HepG2 (cell line): ENCODE data around the gene MFSD11. TPM values are rescaled to one million over a fixed set of nuclear protein-coding genes. Genes with fewer than 3 reads are reported as not detected.
A peak's percentile ranks its signal among the peaks of the same experiment; 100 is the strongest.

Experiments used
- BCL3 ChIP-seq: sonication (generic); formaldehyde crosslinking; IDR thresholded peaks from 2 replicates; pipeline ENCODE4 v1.5.1; 2020; ENCODE audit warnings: mild to moderate bottlenecking, missing genetic modification reagents, moderate library complexity
- CEBPB ChIP-seq: IDR thresholded peaks from 2 replicates; pipeline ENCODE4 v1.6.1; 2011; ENCODE audit warnings: low read depth, low read length, improper control_type of control experiment, borderline replicate concordance
- EED ChIP-seq: sonication (generic); formaldehyde crosslinking; IDR thresholded peaks from 2 replicates; pipeline ENCODE4 v1.5.0; 2020; ENCODE audit warnings: mild to moderate bottlenecking, missing genetic modification reagents
- FIP1L1 ChIP-seq: fragments of 200-400 bp; formaldehyde crosslinking; IDR thresholded peaks from 2 replicates; pipeline ENCODE4 v1.6.1; 2018; ENCODE audit warnings: low read depth, mild to moderate bottlenecking, low read length, moderate library complexity, borderline replicate concordance; ENCODE audit not compliant: insufficient read depth
- MLXIP ChIP-seq: sonication (generic); formaldehyde crosslinking; IDR thresholded peaks from 2 replicates; pipeline ENCODE4 v1.9.0; 2021; ENCODE audit warnings: missing genetic modification reagents, borderline replicate concordance
- NFKB2 ChIP-seq: sonication (generic); formaldehyde crosslinking; IDR thresholded peaks from 2 replicates; pipeline ENCODE4 v1.4.0; 2020; ENCODE audit warnings: missing genetic modification reagents, borderline replicate concordance
- PHF5A ChIP-seq: IDR thresholded peaks from one replicate; pipeline ENCODE4 v1.6.1; 2018; ENCODE audit warnings: low read depth, missing genetic modification reagents; ENCODE audit not compliant: unreplicated experiment
- RNF219 ChIP-seq: sonication (generic); formaldehyde crosslinking; IDR thresholded peaks from 2 replicates; pipeline ENCODE4 v1.5.0; 2020; ENCODE audit warnings: mild to moderate bottlenecking, missing genetic modification reagents
- SOX13 ChIP-seq, 3 experiments: fragments of 450-650 bp in 1 of 3; sonication (generic) in 1 of 3; formaldehyde crosslinking in 1 of 3; IDR thresholded peaks in 2 of 3; conservative IDR thresholded peaks in 1 of 3; 2 replicates each; pipeline versions ENCODE4 v1.5.0 to v1.6.1; 2016 to 2020; ENCODE audit warnings: antibody characterized with exemption in 1 of 3, mild to moderate bottlenecking in 1 of 3, missing compliant biosample characterization in 1 of 3, missing genetic modification reagents in 1 of 3, moderate library complexity in 1 of 3
- TBX3 ChIP-seq: fragments of 450-650 bp; IDR thresholded peaks from 2 replicates; pipeline ENCODE4 v1.6.1; 2017; ENCODE audit warnings: antibody characterized with exemption, mild to moderate bottlenecking, inconsistent platforms, borderline replicate concordance
- TEAD2 ChIP-seq: sonication (generic); formaldehyde crosslinking; IDR thresholded peaks from 2 replicates; pipeline ENCODE4 v1.9.0; 2021; ENCODE audit warnings: missing genetic modification reagents
- WIZ ChIP-seq: sonication (generic); formaldehyde crosslinking; IDR thresholded peaks from 2 replicates; pipeline ENCODE4 v1.5.1; 2020; ENCODE audit warnings: mild to moderate bottlenecking, missing genetic modification reagents
- XBP1 ChIP-seq: sonication (generic); formaldehyde crosslinking; IDR thresholded peaks from 2 replicates; pipeline ENCODE4 v1.5.0; 2020; ENCODE audit warnings: missing genetic modification reagents
- ZBTB37 ChIP-seq: sonication (generic); formaldehyde crosslinking; IDR thresholded peaks from 2 replicates; pipeline ENCODE4 v1.4.0; 2020; ENCODE audit warnings: mild to moderate bottlenecking, missing genetic modification reagents
- ZFX ChIP-seq: sonication (generic); formaldehyde crosslinking; IDR thresholded peaks from 2 replicates; pipeline ENCODE4 v1.4.0; 2020; ENCODE audit warnings: mild to moderate bottlenecking, low read depth, missing genetic modification reagents, moderate library complexity
- ZNF205 ChIP-seq: IDR thresholded peaks from 2 replicates; pipeline ENCODE4 v1.6.1; 2018; ENCODE audit warnings: missing biosample characterization, missing genetic modification reagents
- ZNF260 ChIP-seq: sonication (generic); formaldehyde crosslinking; IDR thresholded peaks from 2 replicates; pipeline ENCODE4 v1.4.0; 2020; ENCODE audit warnings: missing genetic modification reagents, low read depth, mild to moderate bottlenecking, borderline replicate concordance
- ZNF484 ChIP-seq: sonication (generic); formaldehyde crosslinking; IDR thresholded peaks from 2 replicates; pipeline ENCODE4 v1.5.1; 2020; ENCODE audit warnings: mild to moderate bottlenecking, low read depth, missing genetic modification reagents, borderline replicate concordance
- ZNF567 ChIP-seq: sonication (generic); formaldehyde crosslinking; IDR thresholded peaks from 2 replicates; pipeline ENCODE4 v1.8.1; 2023; ENCODE audit warnings: mild to moderate bottlenecking, missing genetic modification reagents, borderline replicate concordance
- ZNF7 ChIP-seq: IDR thresholded peaks from 2 replicates; pipeline ENCODE4 v1.6.1; 2016; ENCODE audit warnings: missing biosample characterization, missing genetic modification reagents
- polyA plus RNA-seq, 8 experiments: library from polyadenylated mRNA; depleted of rRNA in 3 of 8; stranded (reverse) in 7 of 8; unstranded in 1 of 8; fragments of >200 nt; fragmentation: Illumina TruSeq in 4 of 8; extraction: Trizol in 4 of 8; gene quantifications; 2 replicates each; pipeline versions ENCODE4 v1.2.1 to v1.2.3, GENCODE V29; 2011 to 2016; ENCODE audit warnings: low read depth in 4 of 8, missing spikeins in 1 of 8, mixed read lengths in 1 of 8; ENCODE audit not compliant: insufficient read depth in 1 of 8
- total RNA-seq, 5 experiments: library from RNA; depleted of rRNA; stranded (reverse); fragments of >200 nt; fragmentation: Illumina TruSeq; extraction: Trizol; gene quantifications; 2 replicates each; pipeline ENCODE4 v1.2.3, GENCODE V29; 2016; ENCODE audit warnings: low read depth in 1 of 5

The MFSD11 gene
- total and polyA plus RNA-seq, 2 of the 13 experiments (the other 11 are each of a cell fraction or from before 2014, with no cell fraction given): 26.1 to 36.3 TPM

GRCh38 chr17:76700617-76701470 lies 37.1 kb upstream of the MFSD11 start (continued):
- TF ChIP-seq PHF5A (CRISPR knock-in tag): peak; percentile 71
- TF ChIP-seq MLXIP (CRISPR knock-in tag): no peak
- TF ChIP-seq ZNF567 (CRISPR knock-in tag): peak; percentile 21; the same call in 1 of the 2 replicates
- no peak for TF ChIP-seq XBP1 (CRISPR knock-in tag)
- TF ChIP-seq ZNF484 (CRISPR knock-in tag): no peak
- peak; percentile 28; the same call in 1 of the 2 replicates for TF ChIP-seq CEBPB
- no peak for TF ChIP-seq ZNF260 (CRISPR knock-in tag)
- TF ChIP-seq TEAD2 (CRISPR knock-in tag): no peak
- TF ChIP-seq FIP1L1: no peak
- TF ChIP-seq SOX13 (IDR thresholded peaks at IDR 0.05): no peak
- peak in 1 of 2 experiments; percentile 61; a peak in 1 of 4 replicates for TF ChIP-seq SOX13 (CRISPR knock-in tag; conservative IDR thresholded peaks at IDR 0.05 in 1 of 2, IDR thresholded peaks at IDR 0.05 in 1 of 2)
- no peak for TF ChIP-seq ZNF7 (CRISPR knock-in tag)
- 0 out of 2 replicates have a peak, but pooled peaks have one; percentile 25 for TF ChIP-seq ZBTB37
- TF ChIP-seq TBX3: 0 out of 2 replicates have a peak, but pooled peaks have one; percentile 11
- TF ChIP-seq EED (CRISPR knock-in tag): no peak
- TF ChIP-seq ZFX (CRISPR knock-in tag): peak; percentile 82
- peak; percentile 71; the same call in 1 of the 2 replicates for TF ChIP-seq BCL3 (CRISPR knock-in tag)
- TF ChIP-seq RNF219 (CRISPR knock-in tag): no peak
- no peak; the same call in 1 of the 2 replicates for TF ChIP-seq NFKB2 (CRISPR knock-in tag)
- 0 out of 2 replicates have a peak, but pooled peaks have one; percentile 19 for TF ChIP-seq ZNF205 (CRISPR knock-in tag)
- TF ChIP-seq WIZ (CRISPR knock-in tag): no peak
